Kidney (tissue), 14 donors: ENCODE results near the gene STMN1. TPM values are rescaled to one million over a fixed set of nuclear protein-coding genes. Genes with fewer than 3 reads are reported as not detected.

Source experiments
- DNase-seq, 5 donors: peaks; one replicate each; pipeline ENCODE4 v3.0.0-alpha.2; 2013 to 2020
- FAIRE-seq: peaks from 2 replicates; lab custom pipeline; 2012; peaks lifted over from hg19 to GRCh38; lab: Jason Lieb, UNC
- H3K27ac ChIP-seq, 2 donors: one replicate each; pipeline ENCODE4 v1.7.0; 2013; ENCODE audit warnings: low read depth in 2 of 2, low read length in 2 of 2, inconsistent platforms in 1 of 2
- H3K27me3 ChIP-seq: one replicate; pipeline ENCODE4 v1.7.1; 2013; ENCODE audit warnings: low read length, inconsistent platforms; ENCODE audit not compliant: control insufficient read depth, insufficient read depth
- H3K36me3 ChIP-seq, 3 donors: one replicate each; pipeline versions ENCODE4 v1.7.0 to v1.7.1; 2013; ENCODE audit warnings: low read length in 3 of 3, control low read depth in 1 of 3, inconsistent platforms in 1 of 3; ENCODE audit not compliant: insufficient read depth in 3 of 3, control insufficient read depth in 2 of 3
- H3K4me1 ChIP-seq, 3 donors: one replicate each; pipeline versions ENCODE4 v1.7.0 to v1.7.1; 2013; ENCODE audit warnings: low read length in 3 of 3, inconsistent platforms in 1 of 3, low read depth in 1 of 3; ENCODE audit not compliant: control insufficient read depth in 2 of 3, insufficient read depth in 2 of 3
- H3K4me3 ChIP-seq, 3 donors: one replicate each; pipeline versions ENCODE4 v1.7.0 to v1.8.1; 2013; ENCODE audit warnings: low read length in 3 of 3, control low read depth in 1 of 3, inconsistent platforms in 1 of 3
- H3K9ac ChIP-seq, 3 donors: one replicate each; pipeline versions ENCODE4 v1.7.0 to v1.7.1; 2013; ENCODE audit warnings: low read length in 3 of 3, control low read depth in 1 of 3, inconsistent platforms in 1 of 3
- H3K9me3 ChIP-seq, 3 donors: one replicate each; pipeline versions ENCODE4 v1.7.0 to v1.7.1; 2013; ENCODE audit warnings: low read length in 3 of 3, control low read depth in 1 of 3, inconsistent platforms in 1 of 3; ENCODE audit not compliant: control insufficient read depth in 2 of 3, insufficient read depth in 1 of 3
- intact Hi-C: fragments of 100-400 bp; cut with DNase I; formaldehyde crosslinking; loops from one replicate; pipeline ENCODE4 v1.11.1; 2022
- polyA plus RNA-seq: library from polyadenylated mRNA; stranded (reverse); fragments of 350-450 nt; fragmentation: Illumina TruSeq; extraction: RNeasy Lipid Tissue Mini Kit (QIAGEN cat#74804); gene quantifications from one replicate; pipeline ENCODE4 v1.2.3, GENCODE V29; 2014; ENCODE audit warnings: low read depth, low replicate concordance; ENCODE audit not compliant: insufficient read depth
- total RNA-seq: library from RNA; stranded (reverse); fragmentation: NEBNext Ultra II Directional; extraction: Animal tissue kit (Norgen Biotek cat#: 25700); gene quantifications from one replicate; pipeline ENCODE4 v1.2.1, GENCODE V29; 2021
- TF ChIP-seq, protein P1 (sequence below): IDR thresholded peaks from 3 replicates; pipeline ENCODE4 v1.5.1; 2012; ENCODE audit warnings: mild to moderate bottlenecking, moderate library complexity, borderline replicate concordance; ENCODE audit not compliant: insufficient read depth; ENCODE audit errors: extremely low read depth
- donor health status: control.
- donor health status: control.
- donor health status: control.
- donor health status: control.
- donor health status: control.
- donor health status: DM: yes; HTN: yes; CAD: no.
- donor health status: Normal renal cell carcinoma (clear cell type).

The STMN1 gene
- total and polyA plus RNA-seq, 2 donors from 2014 or later: 50.4 to 101 TPM

DNA sequence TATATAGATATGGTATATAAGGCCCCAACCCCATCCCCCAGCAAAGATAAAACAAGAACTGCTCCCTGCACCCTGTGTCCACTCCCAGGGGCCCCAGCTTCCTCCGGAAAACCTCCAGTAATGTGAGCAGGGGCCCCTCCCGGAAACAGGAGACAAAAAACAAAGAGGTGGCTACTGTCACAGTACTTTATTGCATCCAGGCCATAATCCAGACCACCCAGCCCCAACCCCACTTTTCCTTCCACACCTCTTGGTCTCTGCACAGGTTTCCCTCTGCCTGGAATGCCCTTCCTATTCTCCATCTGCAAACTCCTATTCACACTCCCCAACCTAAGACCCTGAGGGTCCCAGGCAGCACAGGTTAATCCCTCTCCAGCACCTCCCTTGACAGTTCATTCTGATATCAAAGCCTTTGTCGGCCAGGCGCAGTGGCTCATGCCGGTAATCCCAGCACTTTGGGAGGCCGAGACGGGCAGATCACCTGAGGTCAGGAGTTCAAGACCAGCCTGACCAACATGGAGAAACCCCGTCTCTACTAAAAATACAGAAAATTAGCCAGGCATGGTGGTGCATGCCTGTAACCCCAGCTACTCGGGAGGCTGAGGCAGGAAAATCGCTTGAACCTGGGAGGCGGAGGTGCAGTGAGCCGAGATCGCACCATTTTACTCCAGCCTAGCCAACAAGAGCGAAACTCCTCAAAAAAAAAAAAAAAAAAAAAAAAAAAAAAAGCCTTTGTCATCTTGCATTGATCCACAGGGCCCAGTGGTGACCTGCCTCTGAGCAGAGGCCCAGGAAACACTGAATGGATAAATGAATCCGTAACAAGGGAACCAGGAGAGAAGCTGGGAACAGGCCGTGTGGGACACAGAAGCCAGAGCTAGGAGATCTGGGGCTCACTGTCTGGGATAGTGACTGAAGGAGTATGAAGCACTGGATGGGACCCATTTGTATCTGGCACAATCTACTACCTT, 44.6 kb downstream of the STMN1 start:
- H3K9me3 ChIP-seq: no peaks in the 10 kb centered on the region
- H3K27me3 ChIP-seq: no peaks in the 10 kb centered on the region
- no peaks in the 10 kb centered on the region for H3K36me3 ChIP-seq
- peaks cover 2 to 11% (median 7%) of the 10 kb centered on the region in 3 donors for H3K4me1 ChIP-seq
- no peak overlapping the region for H3K9ac ChIP-seq
- H3K4me3 ChIP-seq: no peak overlapping the region
- intact Hi-C loops: no loop called here
- no peak overlapping the region for H3K27ac ChIP-seq
- FAIRE-seq (no peak), DNase-seq (peak in 2 of 5 donors; percentile 39 to 49)
- TF ChIP-seq, protein P1, sequence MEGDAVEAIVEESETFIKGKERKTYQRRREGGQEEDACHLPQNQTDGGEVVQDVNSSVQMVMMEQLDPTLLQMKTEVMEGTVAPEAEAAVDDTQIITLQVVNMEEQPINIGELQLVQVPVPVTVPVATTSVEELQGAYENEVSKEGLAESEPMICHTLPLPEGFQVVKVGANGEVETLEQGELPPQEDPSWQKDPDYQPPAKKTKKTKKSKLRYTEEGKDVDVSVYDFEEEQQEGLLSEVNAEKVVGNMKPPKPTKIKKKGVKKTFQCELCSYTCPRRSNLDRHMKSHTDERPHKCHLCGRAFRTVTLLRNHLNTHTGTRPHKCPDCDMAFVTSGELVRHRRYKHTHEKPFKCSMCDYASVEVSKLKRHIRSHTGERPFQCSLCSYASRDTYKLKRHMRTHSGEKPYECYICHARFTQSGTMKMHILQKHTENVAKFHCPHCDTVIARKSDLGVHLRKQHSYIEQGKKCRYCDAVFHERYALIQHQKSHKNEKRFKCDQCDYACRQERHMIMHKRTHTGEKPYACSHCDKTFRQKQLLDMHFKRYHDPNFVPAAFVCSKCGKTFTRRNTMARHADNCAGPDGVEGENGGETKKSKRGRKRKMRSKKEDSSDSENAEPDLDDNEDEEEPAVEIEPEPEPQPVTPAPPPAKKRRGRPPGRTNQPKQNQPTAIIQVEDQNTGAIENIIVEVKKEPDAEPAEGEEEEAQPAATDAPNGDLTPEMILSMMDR: no peak

DNA sequence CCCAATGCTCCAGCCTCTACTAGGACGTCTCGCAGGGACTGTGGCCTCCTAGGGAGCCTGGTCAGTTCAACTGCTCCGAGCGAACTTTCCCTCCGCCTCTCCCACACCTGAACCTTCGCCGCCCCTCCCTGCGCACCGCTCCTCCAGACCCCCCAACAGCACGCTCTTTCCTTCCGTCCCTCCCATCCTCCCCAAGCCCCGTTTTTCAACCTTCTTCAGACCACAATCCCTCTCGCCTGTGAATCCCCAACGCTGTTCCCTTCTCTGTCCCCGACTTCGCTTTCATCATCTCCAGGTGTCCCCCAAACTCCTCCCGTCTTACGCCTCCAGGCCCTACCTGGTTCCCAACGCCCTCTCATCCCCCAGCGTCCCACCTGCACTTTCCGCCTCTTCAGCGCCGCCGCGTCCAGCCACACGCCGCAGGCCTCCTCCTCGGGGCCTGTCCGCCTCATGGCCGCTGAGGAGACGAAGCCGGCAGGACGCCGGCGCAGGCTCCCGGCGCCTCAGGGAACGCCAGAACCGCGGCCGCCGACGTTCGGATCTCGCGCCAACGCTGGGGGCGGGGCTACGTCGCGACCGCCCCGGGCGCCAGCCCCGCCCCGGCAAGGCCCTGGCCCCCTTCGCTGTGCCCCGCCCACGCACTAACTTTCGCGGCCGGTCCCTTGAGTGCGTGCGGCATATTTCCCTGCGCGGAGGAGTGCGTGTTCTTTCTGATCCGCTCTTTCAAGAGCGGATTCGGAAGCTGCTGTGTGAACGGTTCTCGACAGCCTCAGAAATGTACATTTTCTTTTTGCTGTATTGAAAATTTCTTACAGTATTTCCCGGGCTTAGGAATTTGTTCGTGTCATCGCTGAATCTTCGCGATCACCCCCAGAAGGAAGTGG, 47.1 kb downstream of the STMN1 start, which contains the start of gene AUNIP:
Gene AUNIP, minus strand, starts transcription at position 552 of the 884 bp plus-strand sequence. Its CDS starts 100 bp downstream, at position 452.
- H3K4me1 ChIP-seq: peaks cover 0 to 4% (median 0%) of the 10 kb centered on the region in 3 donors
- peak within 1 kb of the TSS; percentile 72 to 76 (median 75) for H3K4me3 ChIP-seq
- TF ChIP-seq, protein P1: no peak
- H3K27ac ChIP-seq: peak within 1 kb of the TSS; percentile 63 to 73
- H3K9me3 ChIP-seq: no peaks in the 10 kb centered on the region
- H3K36me3 ChIP-seq: no peaks in the 10 kb centered on the region
- H3K9ac ChIP-seq: peak within 1 kb of the TSS; percentile 63 to 77 (median 66)
- no peak for FAIRE-seq
- DNase-seq: peak; percentile 84 to 96 (median 91)
- H3K27me3 ChIP-seq: no peaks in the 10 kb centered on the region
- intact Hi-C loops: no loop called here

DNA sequence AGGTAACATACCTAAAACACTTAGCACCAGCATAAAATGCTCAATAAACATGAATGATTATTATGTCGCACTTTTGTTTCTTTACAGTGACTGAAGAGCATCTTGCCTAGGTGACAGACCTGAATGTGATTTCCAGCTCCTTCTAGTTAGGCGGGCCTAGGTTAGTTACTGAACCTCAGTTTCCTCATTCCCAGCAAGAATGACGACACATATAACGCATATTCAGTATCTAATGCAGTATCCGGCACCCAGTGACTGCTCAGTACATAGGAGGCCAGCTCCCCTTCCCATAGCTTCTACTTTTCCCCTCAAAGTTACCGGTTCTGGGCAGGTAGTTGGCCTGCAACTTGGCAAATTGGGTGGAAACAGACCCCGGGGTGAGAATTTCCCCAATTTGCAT, 47.7 kb downstream of the STMN1 start:
- Histone ChIP-seq H3K4me1 (peaks cover 0 to 4% (median 0%) of the 10 kb centered on the region in 3 donors), H3K9me3 (no peaks in the 10 kb centered on the region), H3K27me3 (no peaks in the 10 kb centered on the region), H3K4me3 (peak overlapping the region in 2 of 3 donors; percentile 69 to 75), H3K27ac (no peak overlapping the region), H3K36me3 (no peaks in the 10 kb centered on the region), H3K9ac (no peak overlapping the region)
- FAIRE-seq (no peak), DNase-seq (no peak)
- intact Hi-C loops: no loop called here
- TF ChIP-seq, protein P1: no peak
